Measurements from ENCODE around the gene BRAP. TPM values are rescaled to one million over a fixed set of nuclear protein-coding genes. Genes with fewer than 3 reads are reported as not detected.
"Not testable (repeated sequence)": the region's sequence is repeated elsewhere in the genome, so short reads cannot be mapped to it uniquely, and the experiment has no call there.

The BRAP gene, protein sequence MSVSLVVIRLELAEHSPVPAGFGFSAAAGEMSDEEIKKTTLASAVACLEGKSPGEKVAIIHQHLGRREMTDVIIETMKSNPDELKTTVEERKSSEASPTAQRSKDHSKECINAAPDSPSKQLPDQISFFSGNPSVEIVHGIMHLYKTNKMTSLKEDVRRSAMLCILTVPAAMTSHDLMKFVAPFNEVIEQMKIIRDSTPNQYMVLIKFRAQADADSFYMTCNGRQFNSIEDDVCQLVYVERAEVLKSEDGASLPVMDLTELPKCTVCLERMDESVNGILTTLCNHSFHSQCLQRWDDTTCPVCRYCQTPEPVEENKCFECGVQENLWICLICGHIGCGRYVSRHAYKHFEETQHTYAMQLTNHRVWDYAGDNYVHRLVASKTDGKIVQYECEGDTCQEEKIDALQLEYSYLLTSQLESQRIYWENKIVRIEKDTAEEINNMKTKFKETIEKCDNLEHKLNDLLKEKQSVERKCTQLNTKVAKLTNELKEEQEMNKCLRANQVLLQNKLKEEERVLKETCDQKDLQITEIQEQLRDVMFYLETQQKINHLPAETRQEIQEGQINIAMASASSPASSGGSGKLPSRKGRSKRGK
- polyA plus RNA-seq (ENCODE audit: insufficient read length in 10 of 10), result 10 to 100 TPM; 10.2 to 15.9 (median 12.7) TPM
- long read RNA-seq, donor 1, full-length matches to known transcripts, result 5 of 5 reads
- long read RNA-seq, donor 1, partial matches to known transcripts, result 0 of 5 reads
- long read RNA-seq, donor 1, other reads (novel, unspliced or antisense), result 0 of 5 reads
- long read RNA-seq, donor 2, full-length matches to known transcripts, result 1 of 1 reads
- long read RNA-seq, donor 2, partial matches to known transcripts, result 0 of 1 reads
- long read RNA-seq, donor 2, other reads (novel, unspliced or antisense), result 0 of 1 reads
- long read RNA-seq, donor 3, result 0 reads
- long read RNA-seq, donor 4, full-length matches to known transcripts, result 2 of 2 reads
- long read RNA-seq, donor 4, partial matches to known transcripts, result 0 of 2 reads
- long read RNA-seq, donor 4, other reads (novel, unspliced or antisense), result 0 of 2 reads
- long read RNA-seq, donor 5, full-length matches to known transcripts, result 2 of 2 reads
- long read RNA-seq, donor 5, partial matches to known transcripts, result 0 of 2 reads
- long read RNA-seq, donor 5, other reads (novel, unspliced or antisense), result 0 of 2 reads
- long read RNA-seq, donor 6, full-length matches to known transcripts, result 1 of 1 reads
- long read RNA-seq, donor 6, partial matches to known transcripts, result 0 of 1 reads
- long read RNA-seq, donor 6, other reads (novel, unspliced or antisense), result 0 of 1 reads
- long read RNA-seq, donor 7, full-length matches to known transcripts, result 3 of 3 reads
- long read RNA-seq, donor 7, partial matches to known transcripts, result 0 of 3 reads
- long read RNA-seq, donor 7, other reads (novel, unspliced or antisense), result 0 of 3 reads
- long read RNA-seq, donor 8, result 0 reads
- long read RNA-seq, donor 9, result 0 reads

DNA sequence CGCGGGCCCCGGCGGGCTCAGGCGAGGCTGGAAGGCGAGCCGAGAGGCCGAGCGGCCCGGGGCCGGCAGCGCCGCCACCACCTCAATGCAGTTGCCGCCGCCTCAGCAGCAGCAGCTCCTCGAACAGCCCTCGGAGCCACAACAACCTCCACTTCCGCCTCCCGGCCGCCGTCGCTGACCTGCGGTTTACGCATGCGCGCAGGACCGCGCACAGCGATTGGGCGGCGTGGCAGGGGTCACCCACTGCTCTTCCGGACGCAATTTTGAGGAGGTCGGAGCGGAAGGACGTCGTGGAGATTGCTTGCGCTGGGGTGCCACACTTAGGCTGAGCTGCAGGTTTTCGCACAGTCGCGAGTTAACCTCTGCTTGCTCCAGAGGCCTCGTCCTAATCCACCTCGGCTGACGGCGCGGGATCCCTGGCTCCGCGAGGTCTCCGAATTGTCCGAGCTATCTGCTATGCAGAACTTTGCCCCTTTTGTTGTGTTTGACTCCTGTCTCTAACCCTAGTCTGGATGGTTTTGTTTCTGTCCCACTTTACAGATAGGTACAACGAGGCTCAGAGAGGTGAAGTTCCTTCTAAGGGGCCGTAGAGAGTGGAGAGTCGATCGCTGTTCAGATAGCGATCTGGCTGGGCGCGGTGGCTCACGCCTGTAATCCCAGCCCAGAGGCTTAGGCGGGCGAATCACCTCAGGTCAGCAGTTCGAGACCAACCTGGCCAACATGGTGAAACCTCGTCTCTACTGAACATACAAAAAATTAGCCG is at the start of gene BRAP, which contains the start of gene ACAD10:
BRAP (minus strand) TSS at position 146 of the 763 bp plus-strand sequence. CDS start 164 bp downstream, outside the sequence.
ACAD10 (plus strand) TSS at position 243 of the 763 bp plus-strand sequence. CDS start 6,657 bp downstream, outside the sequence.
- peak; percentile 94 to 98 (median 97) for DNase-seq

DNA sequence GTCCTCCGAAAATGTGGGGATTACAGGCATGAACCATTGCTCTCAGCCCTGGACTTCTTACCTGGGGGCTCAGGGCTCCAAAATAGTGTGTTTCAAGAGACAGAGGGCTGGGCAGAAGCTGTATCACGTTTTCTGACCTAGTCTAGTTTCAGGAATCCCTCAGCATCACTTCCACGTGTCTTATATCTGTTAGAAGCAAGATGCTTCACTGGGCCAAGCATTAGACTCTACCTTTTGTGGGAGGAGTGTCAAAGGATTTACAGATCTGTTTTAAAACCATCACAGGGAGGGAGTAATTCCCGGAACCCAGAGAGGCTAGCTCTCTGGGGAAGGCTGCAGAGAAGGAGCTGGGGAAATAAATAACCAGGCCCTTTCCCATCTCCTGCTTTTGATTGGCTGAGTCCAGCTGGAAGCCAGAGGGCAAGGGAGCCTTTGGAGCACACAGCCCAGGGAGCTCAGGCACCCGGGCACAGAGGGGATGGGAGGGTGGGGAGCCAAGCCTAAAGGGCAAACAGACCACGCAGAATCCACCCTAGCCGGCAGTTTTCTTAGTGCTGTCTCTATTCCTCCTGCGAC is 47.7 kb upstream of the BRAP start:
- no peak for DNase-seq

GRCh38 chr12:111732786-111733185 is 47.0 kb upstream of the BRAP start:
- DNase-seq, result no peak

GRCh38 chr12:111730420-111730819 is 44.7 kb upstream of the BRAP start:
- no peak for DNase-seq

- DNase-seq, result no peak
Observed at GRCh38 chr12:111728795-111729194, 43.0 kb upstream of the BRAP start.

DNA sequence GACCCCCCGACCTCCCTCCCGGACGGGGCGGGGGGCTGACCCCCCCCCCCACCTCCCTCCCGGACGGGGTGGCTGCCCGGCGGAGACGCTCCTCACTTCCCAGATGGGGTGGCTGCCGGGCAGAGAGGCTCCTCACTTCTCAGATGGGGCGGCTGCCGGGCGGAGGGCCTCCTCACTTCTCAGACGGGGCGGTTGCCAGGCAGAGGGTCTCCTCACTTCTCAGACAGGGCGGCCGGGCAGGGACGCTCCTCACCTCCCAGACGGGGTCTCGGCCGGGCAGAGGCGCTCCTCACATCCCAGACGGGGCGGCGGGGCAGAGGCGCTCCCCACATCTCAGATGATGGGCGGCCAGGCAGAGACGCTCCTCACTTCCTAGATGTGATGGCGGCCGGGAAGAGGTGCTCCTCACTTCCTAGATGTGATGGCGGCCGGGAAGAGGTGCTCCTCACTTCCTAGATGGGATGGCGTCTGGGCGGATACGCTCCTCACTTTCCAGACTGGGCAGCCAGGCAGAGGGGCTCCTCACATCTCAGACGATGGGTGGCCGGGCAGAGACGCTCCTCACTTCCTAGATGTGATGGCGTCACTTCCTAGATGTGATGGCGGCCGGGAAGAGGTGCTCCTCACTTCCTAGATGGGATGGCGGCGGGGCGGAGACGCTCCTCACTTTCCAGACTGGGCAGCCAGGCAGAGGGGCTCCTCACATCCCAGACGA is 38.0 kb upstream of the BRAP start:
- not testable (repeated sequence) for DNase-seq

- DNase-seq, result no peak
Observed at GRCh38 chr12:111720457-111720856, 34.7 kb upstream of the BRAP start.

DNA sequence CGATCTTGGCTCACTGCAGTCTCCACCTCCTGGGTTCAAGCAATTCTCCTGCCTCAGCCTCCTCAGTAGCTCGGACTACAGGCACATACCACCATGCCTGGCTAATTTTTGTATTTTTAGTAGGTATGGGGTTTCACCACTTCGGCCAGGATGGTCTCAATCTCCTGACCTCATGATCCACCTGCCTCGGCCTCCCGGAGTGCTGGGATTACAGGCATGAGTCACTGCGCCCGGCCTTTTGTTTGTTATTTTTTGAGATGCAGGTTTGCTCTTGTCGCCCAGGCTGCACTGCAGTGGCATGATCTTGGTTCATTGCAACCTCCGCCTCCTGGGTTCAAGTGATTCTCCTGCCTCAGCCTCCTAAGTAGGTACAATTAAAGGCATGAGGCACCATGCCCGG is 33.6 kb upstream of the BRAP start:
- DNase-seq, result not testable (repeated sequence)

DNA sequence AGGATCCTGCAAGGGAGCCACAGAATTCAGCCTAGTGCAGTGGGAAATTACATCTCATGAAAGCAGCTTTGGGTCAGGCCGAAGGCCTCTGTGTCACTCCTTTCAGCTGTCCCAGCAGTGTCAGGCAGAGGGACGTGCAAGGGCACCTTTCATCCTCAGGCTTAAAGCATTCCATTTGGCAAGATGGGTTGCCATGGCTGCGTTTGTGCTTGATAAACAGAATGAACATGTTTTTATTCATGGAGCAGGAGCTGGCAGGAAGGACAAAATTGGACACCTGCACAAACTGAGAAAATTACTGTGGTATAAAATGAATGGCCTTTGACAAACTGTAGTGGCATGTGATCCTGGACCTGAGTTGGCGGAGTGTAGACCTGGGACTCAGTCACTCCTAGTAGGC is 29.5 kb upstream of the BRAP start:
- peak; percentile 14 to 27 (median 26) for DNase-seq

DNA sequence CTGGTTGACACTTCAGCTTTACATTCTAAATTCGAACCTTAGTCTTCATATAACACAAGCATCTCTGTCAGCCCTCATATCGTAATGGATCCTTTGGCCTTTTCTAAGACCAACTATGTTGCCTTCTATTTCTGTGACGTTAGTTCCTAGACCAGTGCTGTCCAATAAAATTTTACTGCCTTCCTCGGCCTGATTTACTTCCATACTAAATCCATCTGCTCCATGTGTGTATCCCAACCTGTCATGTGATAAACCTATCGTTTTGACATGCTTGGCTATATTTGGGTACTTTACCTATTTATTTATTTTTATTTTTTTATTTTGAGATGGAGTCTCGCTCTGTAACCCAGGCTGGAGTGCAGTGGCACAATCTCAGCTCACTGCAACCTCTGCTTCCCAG is 20.4 kb upstream of the BRAP start:
- no peak for DNase-seq

- DNase-seq, result no peak
Observed at GRCh38 chr12:111705672-111706071, 19.9 kb upstream of the BRAP start.

DNA sequence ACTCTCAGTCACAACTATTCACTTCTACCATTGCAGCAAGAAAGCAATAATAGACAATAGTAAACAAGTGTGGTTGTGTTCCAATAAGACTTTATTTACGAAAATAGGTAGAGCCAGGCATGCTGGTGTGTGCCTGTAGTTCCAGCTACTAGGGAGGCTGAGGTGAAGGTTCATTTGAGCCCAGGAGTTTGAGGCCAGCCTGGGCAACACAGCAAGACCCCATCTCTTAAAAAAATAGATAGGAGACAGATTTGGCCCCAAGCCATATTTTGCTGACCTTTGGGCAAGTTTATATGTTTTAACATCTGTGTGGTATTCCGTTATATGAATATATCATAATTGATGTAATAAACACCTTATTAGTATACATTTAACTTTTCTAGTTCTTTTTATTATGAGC is 14.2 kb upstream of the BRAP start:
- DNase-seq, result no peak

- DNase-seq, result no peak
Observed at GRCh38 chr12:111693818-111694217, 8.1 kb upstream of the BRAP start.

- no peak for DNase-seq
Observed at GRCh38 chr12:111692575-111693210, 6.9 kb upstream of the BRAP start.

DNA sequence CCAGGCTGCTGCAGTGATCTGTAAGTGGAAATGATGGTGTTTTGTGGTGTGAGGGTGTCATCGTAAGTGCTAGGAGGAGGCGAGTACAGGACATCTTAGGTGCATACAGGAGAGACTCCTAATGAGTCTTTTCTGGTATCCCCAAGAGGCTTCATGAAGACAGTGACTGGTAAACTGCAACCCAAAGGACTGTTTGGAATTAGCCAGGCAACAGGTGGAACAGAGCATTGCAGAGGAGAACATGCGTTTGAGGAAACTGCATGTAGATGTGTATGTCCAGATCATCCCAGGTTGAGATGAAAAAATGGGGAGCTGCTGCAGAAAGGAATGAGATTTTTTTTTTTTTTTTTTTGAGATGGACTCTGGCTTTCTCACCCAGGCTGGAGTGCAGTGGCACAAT is 5.5 kb upstream of the BRAP start:
- DNase-seq, result no peak

DNA sequence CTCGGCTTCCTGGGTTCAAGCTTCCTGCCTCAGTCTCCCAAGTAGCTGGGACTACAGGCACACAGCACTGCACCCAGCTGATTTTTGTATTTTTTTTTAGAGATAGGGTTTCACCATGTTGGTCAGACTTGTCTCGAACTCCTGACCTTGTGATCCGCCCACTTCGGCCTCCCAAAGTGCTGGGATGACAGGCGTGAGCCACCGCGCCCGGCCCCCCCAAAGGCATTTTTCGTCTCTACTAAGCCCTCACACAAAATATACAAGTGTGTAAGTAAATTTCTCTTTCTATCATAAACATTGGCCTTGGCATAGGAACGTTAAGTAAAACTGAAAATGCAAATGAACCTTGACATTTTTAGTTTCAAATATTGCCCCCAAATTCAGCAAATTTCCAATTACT is 2.2 kb upstream of the BRAP start:
- DNase-seq, result no peak

DNA sequence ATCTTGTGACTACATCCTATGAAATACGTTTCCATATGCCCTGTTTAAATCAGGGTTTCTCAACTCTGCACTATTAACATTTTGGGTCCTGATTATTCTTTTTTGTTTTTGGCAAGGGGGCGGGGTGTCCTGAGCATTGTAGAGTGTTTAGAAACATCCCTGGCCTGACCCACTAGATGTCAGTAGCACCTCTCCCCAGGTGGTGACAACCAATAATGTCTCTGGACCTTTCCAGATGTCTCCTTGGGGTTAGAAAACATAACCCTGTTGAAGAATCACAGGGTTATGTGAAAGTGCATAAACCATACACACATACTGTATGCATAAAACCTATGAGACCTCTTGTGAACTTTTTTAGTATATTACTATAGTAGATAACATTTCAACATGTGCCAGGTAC is 1.5 kb upstream of the BRAP start:
- DNase-seq, result no peak

- no peak for DNase-seq
Observed at GRCh38 chr12:111686574-111687105, 884 bp upstream of the BRAP start.

- DNase-seq, result no peak
Observed at GRCh38 chr12:111685322-111685810, 390 bp downstream of the BRAP start.

Measured in muscle of back (tissue), 13 donors.